Astrocyte (in vitro differentiated cells and primary cell): Measurements from ENCODE around the gene WDR33. TPM values are rescaled to one million over a fixed set of nuclear protein-coding genes. Genes with fewer than 3 reads are reported as not detected.

ENCODE experiments used
- total RNA-seq: library from RNA; stranded (reverse); gene quantifications from 2 replicates; pipeline ENCODE4 v1.2.1, GENCODE V29; 2021

WDR33 gene
- total RNA-seq, 1 donor from 2014 or later = 40.9 TPM

Other genes with a start within 250 kb of the WDR33 start
- gene GPR17, start 165.0 kb downstream of the WDR33 start, total RNA-seq = 0.18 TPM in 1 of 2 replicates, not detected in the other
- 73.3 and 75.1 TPM in 2 replicates for gene LIMS2, start 135.6 kb downstream of the WDR33 start, total RNA-seq
- 2.9 and 3.0 TPM in 2 replicates for gene SFT2D3, start 109.7 kb downstream of the WDR33 start, total RNA-seq
- gene POLR2D, start 47.0 kb upstream of the WDR33 start, total RNA-seq = 35.8 and 37.7 TPM in 2 replicates
- 30.5 and 32.2 TPM in 2 replicates for gene AMMECR1L, start 74.8 kb upstream of the WDR33 start, total RNA-seq
- 21.5 and 24.6 TPM in 2 replicates for gene SAP130, start 216.9 kb upstream of the WDR33 start, total RNA-seq